ENCODE measurements around the gene CACNA1D.

Gene CACNA1D

DNA sequence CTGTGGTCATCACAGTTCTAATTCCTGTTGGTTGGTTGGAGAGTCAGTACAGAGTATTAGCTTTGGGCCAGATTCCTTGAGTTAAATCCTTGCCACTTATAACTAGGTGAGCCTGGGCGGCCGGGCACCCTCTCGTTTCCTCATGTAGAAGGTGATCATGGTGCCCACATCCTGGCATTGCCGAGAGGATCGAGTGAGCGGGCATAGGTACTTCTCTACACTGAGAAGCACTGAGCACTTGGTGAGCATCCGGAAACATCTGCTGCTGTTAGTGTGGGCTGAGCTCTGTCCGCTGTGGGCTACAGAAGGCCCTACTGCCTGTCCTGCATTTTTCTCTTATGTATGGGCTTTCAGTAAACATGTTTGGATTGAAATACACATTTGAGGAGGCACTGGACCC lies 96.2 kb downstream of the CACNA1D start:
- H3K9me3 ChIP-seq (ENCODE audit: control insufficient read depth, low read length): no peaks in the 10 kb centered on the region
- H3K23ac ChIP-seq (ENCODE audit: low read length in 2 of 2): no peak overlapping the region
- no peak overlapping the region for H3K4me2 ChIP-seq (ENCODE audit: low read length, poor library complexity, severe bottlenecking)
- H2BK12ac ChIP-seq (ENCODE audit: low read length in 2 of 2): no peak overlapping the region
- no peaks in the 10 kb centered on the region for H3K4me1 ChIP-seq (ENCODE audit: control insufficient read depth, insufficient read depth, low read depth, low read length)
- no peak overlapping the region for H2AFZ ChIP-seq (ENCODE audit: low read depth, low read length)
- H2AK5ac ChIP-seq (ENCODE audit: low read length, severe bottlenecking): no peak overlapping the region
- WGBS: 88% methylated on average over 8 of the region's 8 CpGs
- no peak overlapping the region for H3K18ac ChIP-seq (ENCODE audit: low read depth in 1 of 2, low read length in 2 of 2)
- no peak overlapping the region for H3K9ac ChIP-seq (ENCODE audit: low read length)
- no peak overlapping the region for H2BK120ac ChIP-seq (ENCODE audit: low read depth, low read length)
- no peaks in the 10 kb centered on the region for H3K36me3 ChIP-seq (ENCODE audit: control insufficient read depth in 1 of 2, insufficient read depth in 2 of 2, low read depth in 1 of 2, low read length in 2 of 2)
- no peak overlapping the region for H2BK15ac ChIP-seq (ENCODE audit: low read depth, poor library complexity, severe bottlenecking)
- no peak for DNase-seq
- no peak overlapping the region for H3K14ac ChIP-seq (ENCODE audit: low read length in 2 of 2)
- H4K8ac ChIP-seq (ENCODE audit: low read length): no peak overlapping the region
- no peak overlapping the region for H3K27ac ChIP-seq (ENCODE audit: low read length, poor library complexity, severe bottlenecking)
- no peak overlapping the region for H3K4me3 ChIP-seq (ENCODE audit: insufficient read depth in 1 of 2, low read depth in 1 of 2, low read length in 2 of 2)
- H3K27me3 ChIP-seq (ENCODE audit: control insufficient read depth in 1 of 2, insufficient read depth in 1 of 2, low read length in 2 of 2): peaks cover 6 to 14% of the 10 kb centered on the region in 2 experiments
- H4K91ac ChIP-seq (ENCODE audit: low read length): no peak overlapping the region
- no peak overlapping the region for H2BK5ac ChIP-seq (ENCODE audit: low read depth, low read length, poor library complexity, severe bottlenecking)
- no peaks in the 10 kb centered on the region for H3K79me1 ChIP-seq (replicated peaks; ENCODE audit: low read length, poor library complexity, severe bottlenecking)
- no peak overlapping the region for H3K4ac ChIP-seq (ENCODE audit: low read depth in 1 of 2, low read length in 2 of 2)

GRCh38 chr3:53591646-53592045 lies 97.2 kb downstream of the CACNA1D start:
- H3K27me3 ChIP-seq (ENCODE audit: control insufficient read depth in 1 of 2, insufficient read depth in 1 of 2, low read length in 2 of 2): peaks cover 6 to 14% of the 10 kb centered on the region in 2 experiments
- no peaks in the 10 kb centered on the region for H3K9me3 ChIP-seq (ENCODE audit: control insufficient read depth, low read length)
- H3K4me3 ChIP-seq (ENCODE audit: insufficient read depth in 1 of 2, low read depth in 1 of 2, low read length in 2 of 2): no peak overlapping the region
- no peak overlapping the region for H3K9ac ChIP-seq (ENCODE audit: low read length)
- H3K79me1 ChIP-seq (replicated peaks; ENCODE audit: low read length, poor library complexity, severe bottlenecking): no peaks in the 10 kb centered on the region
- no peaks in the 10 kb centered on the region for H3K36me3 ChIP-seq (ENCODE audit: control insufficient read depth in 1 of 2, insufficient read depth in 2 of 2, low read depth in 1 of 2, low read length in 2 of 2)
- no peak overlapping the region for H2BK15ac ChIP-seq (ENCODE audit: low read depth, poor library complexity, severe bottlenecking)
- no peak overlapping the region for H3K4me2 ChIP-seq (ENCODE audit: low read length, poor library complexity, severe bottlenecking)
- H3K14ac ChIP-seq (ENCODE audit: low read length in 2 of 2): no peak overlapping the region
- no peak overlapping the region for H3K18ac ChIP-seq (ENCODE audit: low read depth in 1 of 2, low read length in 2 of 2)
- H2AK5ac ChIP-seq (ENCODE audit: low read length, severe bottlenecking): no peak overlapping the region
- H2BK5ac ChIP-seq (ENCODE audit: low read depth, low read length, poor library complexity, severe bottlenecking): no peak overlapping the region
- H3K4ac ChIP-seq (ENCODE audit: low read depth in 1 of 2, low read length in 2 of 2): no peak overlapping the region
- no peak overlapping the region for H2BK12ac ChIP-seq (ENCODE audit: low read length in 2 of 2)
- H3K27ac ChIP-seq (ENCODE audit: low read length, poor library complexity, severe bottlenecking): no peak overlapping the region
- DNase-seq: no peak
- no peak overlapping the region for H4K91ac ChIP-seq (ENCODE audit: low read length)
- WGBS: 94% methylated on average over 5 of the region's 6 CpGs
- H3K23ac ChIP-seq (ENCODE audit: low read length in 2 of 2): peak overlapping the region in 1 of 2 experiments; percentile 27
- no peak overlapping the region for H2BK120ac ChIP-seq (ENCODE audit: low read depth, low read length)
- no peak overlapping the region for H2AFZ ChIP-seq (ENCODE audit: low read depth, low read length)
- no peak overlapping the region for H4K8ac ChIP-seq (ENCODE audit: low read length)
- no peaks in the 10 kb centered on the region for H3K4me1 ChIP-seq (ENCODE audit: control insufficient read depth, insufficient read depth, low read depth, low read length)

DNA sequence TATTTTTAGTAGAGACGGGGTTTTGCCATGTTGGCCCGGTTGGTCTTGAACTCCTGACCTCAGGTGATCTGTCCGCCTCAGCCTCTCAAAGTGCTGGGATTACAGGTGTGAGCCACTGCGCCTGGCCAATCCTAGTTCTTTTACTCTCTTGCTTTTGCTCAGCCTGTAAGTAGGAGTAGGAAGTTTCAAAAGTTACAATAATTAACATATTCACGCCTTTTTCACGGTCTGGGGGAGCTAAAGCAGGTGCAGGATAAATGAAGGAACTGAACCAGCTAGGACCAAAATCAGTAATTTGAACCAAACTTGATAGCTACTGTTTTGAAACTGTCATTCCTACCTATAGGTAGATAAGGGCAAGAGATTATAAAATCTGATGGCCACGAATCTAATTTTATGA lies 98.5 kb downstream of the CACNA1D start:
- no peak overlapping the region for H3K4ac ChIP-seq (ENCODE audit: low read depth in 1 of 2, low read length in 2 of 2)
- H3K14ac ChIP-seq (ENCODE audit: low read length in 2 of 2): no peak overlapping the region
- no peak overlapping the region for H3K9ac ChIP-seq (ENCODE audit: low read length)
- no peak for DNase-seq
- 63% methylated on average over 4 of the region's 7 CpGs for WGBS
- H3K4me3 ChIP-seq (ENCODE audit: insufficient read depth in 1 of 2, low read depth in 1 of 2, low read length in 2 of 2): no peak overlapping the region
- H3K4me2 ChIP-seq (ENCODE audit: low read length, poor library complexity, severe bottlenecking): no peak overlapping the region
- no peaks in the 10 kb centered on the region for H3K4me1 ChIP-seq (ENCODE audit: control insufficient read depth, insufficient read depth, low read depth, low read length)
- no peak overlapping the region for H3K27ac ChIP-seq (ENCODE audit: low read length, poor library complexity, severe bottlenecking)
- no peak overlapping the region for H2BK120ac ChIP-seq (ENCODE audit: low read depth, low read length)
- H3K23ac ChIP-seq (ENCODE audit: low read length in 2 of 2): no peak overlapping the region
- H2AFZ ChIP-seq (ENCODE audit: low read depth, low read length): no peak overlapping the region
- H4K8ac ChIP-seq (ENCODE audit: low read length): no peak overlapping the region
- H2BK5ac ChIP-seq (ENCODE audit: low read depth, low read length, poor library complexity, severe bottlenecking): no peak overlapping the region
- H3K27me3 ChIP-seq (ENCODE audit: control insufficient read depth in 1 of 2, insufficient read depth in 1 of 2, low read length in 2 of 2): peaks cover 0 to 14% of the 10 kb centered on the region in 2 experiments
- no peak overlapping the region for H2AK5ac ChIP-seq (ENCODE audit: low read length, severe bottlenecking)
- no peaks in the 10 kb centered on the region for H3K36me3 ChIP-seq (ENCODE audit: control insufficient read depth in 1 of 2, insufficient read depth in 2 of 2, low read depth in 1 of 2, low read length in 2 of 2)
- H2BK15ac ChIP-seq (ENCODE audit: low read depth, poor library complexity, severe bottlenecking): no peak overlapping the region
- H3K9me3 ChIP-seq (ENCODE audit: control insufficient read depth, low read length): no peaks in the 10 kb centered on the region
- no peaks in the 10 kb centered on the region for H3K79me1 ChIP-seq (replicated peaks; ENCODE audit: low read length, poor library complexity, severe bottlenecking)
- H3K18ac ChIP-seq (ENCODE audit: low read depth in 1 of 2, low read length in 2 of 2): no peak overlapping the region
- no peak overlapping the region for H2BK12ac ChIP-seq (ENCODE audit: low read length in 2 of 2)
- no peak overlapping the region for H4K91ac ChIP-seq (ENCODE audit: low read length)

DNA sequence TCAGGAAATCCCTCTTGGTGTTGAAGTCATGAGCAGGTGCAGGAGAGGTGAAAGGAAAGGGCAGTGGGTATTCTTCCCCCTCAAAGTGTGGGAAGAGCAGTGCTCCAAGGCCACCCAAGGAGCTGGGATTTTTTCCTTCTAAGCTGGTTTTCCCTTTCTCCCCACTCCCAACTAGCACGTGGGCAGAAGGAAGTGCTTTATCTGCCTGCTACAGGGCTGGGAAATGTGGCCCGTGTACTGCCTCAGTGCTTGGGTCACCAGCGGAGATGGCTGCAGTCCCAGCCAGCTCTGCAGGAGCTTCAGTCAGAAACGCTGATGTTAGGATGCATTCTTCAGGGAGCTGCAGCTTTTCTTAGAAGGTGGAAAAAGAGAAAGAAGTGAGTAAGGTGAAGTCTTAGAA lies 99.2 kb downstream of the CACNA1D start:
- H2AK5ac ChIP-seq (ENCODE audit: low read length, severe bottlenecking): no peak overlapping the region
- no peak overlapping the region for H2BK15ac ChIP-seq (ENCODE audit: low read depth, poor library complexity, severe bottlenecking)
- no peak overlapping the region for H3K27ac ChIP-seq (ENCODE audit: low read length, poor library complexity, severe bottlenecking)
- no peak overlapping the region for H4K8ac ChIP-seq (ENCODE audit: low read length)
- no peak overlapping the region for H3K23ac ChIP-seq (ENCODE audit: low read length in 2 of 2)
- H2BK120ac ChIP-seq (ENCODE audit: low read depth, low read length): no peak overlapping the region
- H3K27me3 ChIP-seq (ENCODE audit: control insufficient read depth in 1 of 2, insufficient read depth in 1 of 2, low read length in 2 of 2): peaks cover 0 to 14% of the 10 kb centered on the region in 2 experiments
- no peaks in the 10 kb centered on the region for H3K79me1 ChIP-seq (replicated peaks; ENCODE audit: low read length, poor library complexity, severe bottlenecking)
- no peak overlapping the region for H3K18ac ChIP-seq (ENCODE audit: low read depth in 1 of 2, low read length in 2 of 2)
- no peak overlapping the region for H3K14ac ChIP-seq (ENCODE audit: low read length in 2 of 2)
- no peak overlapping the region for H2BK5ac ChIP-seq (ENCODE audit: low read depth, low read length, poor library complexity, severe bottlenecking)
- no peak overlapping the region for H3K4ac ChIP-seq (ENCODE audit: low read depth in 1 of 2, low read length in 2 of 2)
- H3K4me3 ChIP-seq (ENCODE audit: insufficient read depth in 1 of 2, low read depth in 1 of 2, low read length in 2 of 2): no peak overlapping the region
- no peak overlapping the region for H4K91ac ChIP-seq (ENCODE audit: low read length)
- H3K9ac ChIP-seq (ENCODE audit: low read length): no peak overlapping the region
- H3K9me3 ChIP-seq (ENCODE audit: control insufficient read depth, low read length): no peaks in the 10 kb centered on the region
- WGBS: 68% methylated on average over 4 of the region's 4 CpGs
- H3K36me3 ChIP-seq (ENCODE audit: control insufficient read depth in 1 of 2, insufficient read depth in 2 of 2, low read depth in 1 of 2, low read length in 2 of 2): no peaks in the 10 kb centered on the region
- H3K4me2 ChIP-seq (ENCODE audit: low read length, poor library complexity, severe bottlenecking): no peak overlapping the region
- no peak for DNase-seq
- H3K4me1 ChIP-seq (ENCODE audit: control insufficient read depth, insufficient read depth, low read depth, low read length): no peaks in the 10 kb centered on the region
- no peak overlapping the region for H2AFZ ChIP-seq (ENCODE audit: low read depth, low read length)
- no peak overlapping the region for H2BK12ac ChIP-seq (ENCODE audit: low read length in 2 of 2)

Measured in mesenchymal stem cell (in vitro differentiated cells and primary cell).